HepG2 (cell line): Measurements from ENCODE around the gene DAAM1. TPM values are rescaled to one million over a fixed set of nuclear protein-coding genes. Genes with fewer than 3 reads are reported as not detected.

ENCODE experiments used
- ATAC-seq: fragments of 200-7000 bp; cut with Tn5 transposase; 3 replicates; pipeline ENCODE4 v1.9.1; 2020; ENCODE audit warnings: mild to moderate bottlenecking, moderate library complexity
- BruUV-seq: library from RNA; stranded (reverse); fragments of 400-500 nt; replicated peaks from 2 replicates; lab custom pipeline; 2021; lab: Mats Ljungman, UMichigan
- CTCF ChIA-PET: fragments of 300-600 bp; formaldehyde crosslinking; extraction: SDS; loops from one replicate; lab custom pipeline; 2021; ENCODE audit warnings: low total read pairs, inconsistent platforms, low intra/inter-chr PET ratio; lab: Yijun Ruan, JAX
- POLR2A ChIA-PET: fragments of 350-600 bp; sonication (Branson Sonifier 250); formaldehyde crosslinking; loops from one replicate; lab custom pipeline; 2020; ENCODE audit warnings: antibody characterized with exemption, inconsistent platforms; lab: Yijun Ruan, JAX
- DNase-seq: peaks from one replicate; pipeline ENCODE4 v3.0.0-alpha.2; 2015; ENCODE audit warnings: low spot score
- FAIRE-seq: peaks from 3 replicates; lab custom pipeline; 2011; peaks lifted over from hg19 to GRCh38; lab: Jason Lieb, UNC
- H2AFZ ChIP-seq: one replicate; pipeline ENCODE4 v1.6.1; 2011; ENCODE audit warnings: low read length, inconsistent platforms
- H3K27ac ChIP-seq: fragments of 300-600 bp; 3 replicates; pipeline ENCODE4 v1.8.0; 2011; ENCODE audit warnings: mixed run types, mild to moderate bottlenecking, mixed read lengths, low read length, inconsistent platforms; ENCODE audit not compliant: insufficient read depth; ENCODE audit errors: extremely low read length
- H3K27me3 ChIP-seq, 2 experiments: fragments of 200-600 bp in 1 of 2; 2 replicates in 1 of 2; 3 replicates in 1 of 2; pipeline versions ENCODE4 v1.6.0 to v1.8.0; 2011; ENCODE audit warnings: low read length in 2 of 2, mild to moderate bottlenecking in 2 of 2, moderate library complexity in 2 of 2, inconsistent platforms in 1 of 2; ENCODE audit not compliant: insufficient read depth in 2 of 2, control insufficient read depth in 1 of 2
- H3K36me3 ChIP-seq, 2 experiments: fragments of 200-600 bp in 1 of 2; replicated peaks in 1 of 2; 2 replicates in 1 of 2; 3 replicates in 1 of 2; pipeline versions ENCODE4 v1.5.1 to v1.8.0; 2011; ENCODE audit warnings: low read length in 2 of 2, inconsistent platforms in 1 of 2; ENCODE audit not compliant: insufficient read depth in 2 of 2, control insufficient read depth in 1 of 2
- H3K4me1 ChIP-seq: 2 replicates; pipeline ENCODE4 v1.5.1; 2012; ENCODE audit warnings: low read length, inconsistent platforms; ENCODE audit not compliant: insufficient read depth
- H3K4me2 ChIP-seq: 2 replicates; pipeline ENCODE4 v1.6.0; 2011; ENCODE audit warnings: low read depth, low read length, inconsistent platforms
- H3K4me3 ChIP-seq, 3 experiments: fragments of 200-600 bp in 1 of 3; sonication (generic), shearing (Covaris generic) in 1 of 3; replicated peaks in 1 of 3; 2 replicates each; pipeline ENCODE4 v1.5.1; 2011 to 2016; ENCODE audit warnings: low read length in 3 of 3, inconsistent platforms in 2 of 3, low read depth in 2 of 3, mild to moderate bottlenecking in 2 of 3, control low read depth in 1 of 3, mixed read lengths in 1 of 3; ENCODE audit not compliant: insufficient read depth in 1 of 3
- H3K79me2 ChIP-seq: one replicate; pipeline ENCODE4 v1.6.1; 2011; ENCODE audit warnings: low read length, inconsistent platforms; ENCODE audit not compliant: insufficient read depth
- H3K9ac ChIP-seq: 2 replicates; pipeline ENCODE4 v1.6.0; 2011; ENCODE audit warnings: mild to moderate bottlenecking, low read depth, low read length, inconsistent platforms; ENCODE audit not compliant: insufficient read depth
- H3K9me3 ChIP-seq: 2 replicates; pipeline ENCODE4 v1.5.1; 2012; ENCODE audit warnings: mild to moderate bottlenecking, low read length
- H4K20me1 ChIP-seq: 2 replicates; pipeline ENCODE4 v1.6.0; 2011; ENCODE audit warnings: inconsistent platforms, mild to moderate bottlenecking, low read length, moderate library complexity; ENCODE audit not compliant: insufficient read depth
- NRL ChIP-seq: sonication (generic); formaldehyde crosslinking; IDR thresholded peaks from 2 replicates; pipeline ENCODE4 v1.5.0; 2020; ENCODE audit warnings: missing genetic modification reagents, mild to moderate bottlenecking, moderate library complexity, borderline replicate concordance
- REST ChIP-seq, 2 experiments: IDR thresholded peaks; 2 replicates each; pipeline ENCODE4 v1.6.1; 2011 to 2012; ENCODE audit warnings: low read length in 2 of 2, borderline replicate concordance in 1 of 2, low read depth in 1 of 2, mild to moderate bottlenecking in 1 of 2, moderate library complexity in 1 of 2
- ZBTB34 ChIP-seq: sonication (generic); formaldehyde crosslinking; IDR thresholded peaks from 2 replicates; pipeline ENCODE4 v1.8.0; 2022; ENCODE audit warnings: mild to moderate bottlenecking, missing genetic modification reagents
- WGBS: methylation state at CpG from one replicate; pipeline ENCODE4 v1.1.6; 2017; ENCODE audit warnings: low lambda C conversion rate; 5-methylcytosine and 5-hydroxymethylcytosine counted together
- in situ Hi-C: cut with HindIII; loops from 2 replicates; pipeline ENCODE4 v1.10.0; 2017; ENCODE audit warnings: low pct_unique_long_range_greater_than_20kb; ENCODE audit not compliant: extremely low pct_ligation_motif_present
- intact Hi-C: fragments of 100-400 bp; cut with micrococcal nuclease; formaldehyde crosslinking; loops from one replicate; pipeline ENCODE4 v1.10.0; 2022; ENCODE audit not compliant: unreplicated experiment
- polyA plus RNA-seq, 8 experiments: library from polyadenylated mRNA; depleted of rRNA in 3 of 8; stranded (reverse) in 7 of 8; unstranded in 1 of 8; fragments of >200 nt; fragmentation: Illumina TruSeq in 4 of 8; extraction: Trizol in 4 of 8; gene quantifications; 2 replicates each; pipeline versions ENCODE4 v1.2.1 to v1.2.3, GENCODE V29; 2011 to 2016; ENCODE audit warnings: low read depth in 4 of 8, missing spikeins in 1 of 8, mixed read lengths in 1 of 8; ENCODE audit not compliant: insufficient read depth in 1 of 8
- total RNA-seq, 5 experiments: library from RNA; depleted of rRNA; stranded (reverse); fragments of >200 nt; fragmentation: Illumina TruSeq; extraction: Trizol; gene quantifications; 2 replicates each; pipeline ENCODE4 v1.2.3, GENCODE V29; 2016; ENCODE audit warnings: low read depth in 1 of 5

Gene DAAM1
- total and polyA plus RNA-seq, 2 of the 13 experiments (the other 11 are each of a cell fraction or from before 2014, with no cell fraction given) = 10.9 to 24.5 TPM

GRCh38 chr14:59343585-59343984 lies 155.1 kb downstream of the DAAM1 start (continued):
- no peak for TF ChIP-seq REST (IDR thresholded peaks at IDR 0.05; ENCODE audit: borderline replicate concordance in 1 of 2, low read depth in 1 of 2, low read length in 2 of 2)
- no peak for TF ChIP-seq NRL

GRCh38 chr14:59344016-59344415 lies 155.5 kb downstream of the DAAM1 start:
- no peak for FAIRE-seq
- Histone ChIP-seq H3K4me3 (no peak overlapping the region), H3K79me2 (no peaks in the 10 kb centered on the region), H3K36me3 (peaks cover 3 to 20% of the 10 kb centered on the region in 2 experiments; a peak in 3 of 5 replicates), H3K27me3 (no peaks in the 10 kb centered on the region), H4K20me1 (no peaks in the 10 kb centered on the region), H3K4me2 (no peak overlapping the region), H3K4me1 (peaks cover 11% of the 10 kb centered on the region; the same call in 1 of the 2 replicates), H3K9me3 (no peaks in the 10 kb centered on the region), H2AFZ (no peak overlapping the region), H3K27ac (no peak overlapping the region), H3K9ac (no peak overlapping the region)
- BruUV-seq = no TSS peak
- ChIA-PET POLR2A (no interaction called here), CTCF (no interaction called here)
- intact Hi-C loops (no loop called here), in situ Hi-C loops (no loop called here)
- DNase-seq = no peak
- WGBS = 100% methylated on average over 4 of the region's 4 CpGs
- ATAC-seq = no peak
- no peak for TF ChIP-seq ZBTB34
